GF-D8 (cell line): ENCODE data around the gene SLC7A14.

Experiments used
- DNase-seq: peaks from one replicate; lab custom pipeline; 2025; lab: John Stamatoyannopoulos, UW

The SLC7A14 gene

DNA sequence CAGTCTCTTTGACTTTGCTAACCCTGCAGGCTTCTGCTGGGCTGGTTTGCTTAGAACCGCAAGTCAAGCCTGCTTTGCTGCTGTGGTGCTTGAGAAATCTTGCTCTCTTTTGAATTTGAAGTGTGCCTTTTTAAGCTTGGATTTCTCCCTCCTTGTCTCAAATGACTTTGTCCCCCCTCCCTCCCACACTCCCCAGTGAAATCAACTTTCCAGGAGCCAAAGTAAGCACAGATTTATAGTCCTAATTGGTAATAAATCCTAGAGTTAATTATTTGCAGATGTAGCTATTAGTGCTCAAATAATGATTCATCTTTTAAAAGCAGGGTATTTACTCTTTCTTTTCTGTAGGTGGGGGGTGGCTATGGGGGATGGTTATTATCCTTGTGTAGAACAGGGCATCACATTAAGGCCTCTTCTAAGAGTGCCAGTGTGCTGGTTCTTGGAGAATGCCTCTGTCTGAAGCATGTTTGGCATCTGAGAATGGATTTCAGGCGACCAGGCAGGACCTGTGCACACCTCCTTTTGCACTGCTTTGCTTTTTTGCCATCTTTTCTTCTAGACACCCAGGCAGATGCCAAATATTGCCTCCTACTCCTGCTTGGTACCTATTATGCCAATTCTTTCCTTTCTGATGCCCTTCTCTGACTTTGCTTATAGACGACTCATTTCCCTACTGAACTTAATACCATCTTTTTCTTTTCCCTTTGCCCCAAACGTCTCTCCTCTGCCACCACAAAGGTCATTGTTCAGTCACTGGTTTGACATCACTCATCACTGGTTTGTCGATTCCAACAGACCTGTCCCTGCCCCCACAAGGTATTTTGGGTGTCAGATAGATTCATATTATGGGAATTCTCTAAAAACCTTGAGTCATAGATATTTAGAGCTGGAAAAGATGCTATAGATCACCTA, 116.5 kb downstream of the SLC7A14 start:
- no peak for DNase-seq

DNA sequence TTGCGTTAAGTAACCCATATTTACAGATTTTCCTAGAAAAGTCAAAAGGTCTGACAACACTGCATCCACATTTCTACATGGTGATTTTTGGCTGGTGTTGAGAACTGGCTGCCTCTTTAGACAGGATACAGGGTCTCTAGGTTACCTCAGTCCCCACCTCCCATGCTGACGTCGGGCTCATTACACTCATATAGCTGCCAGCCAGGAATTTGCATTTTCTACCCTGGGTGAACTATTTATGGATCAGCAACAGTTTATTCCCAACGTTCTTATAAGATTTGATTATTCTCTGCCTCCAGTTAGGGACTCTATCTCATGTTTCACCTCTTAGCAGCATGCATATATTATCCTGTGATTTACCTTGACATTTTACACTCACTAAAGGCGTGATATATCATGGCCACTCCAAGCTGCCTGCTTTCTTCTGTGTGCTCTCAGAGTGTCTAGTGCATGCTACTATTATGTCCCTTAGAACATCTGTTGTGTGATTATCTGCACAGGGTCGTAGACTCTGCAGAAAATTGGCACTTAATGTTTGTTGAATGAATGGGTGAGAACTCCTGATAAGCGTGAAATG, 118.2 kb downstream of the SLC7A14 start:
- DNase-seq, result no peak

DNA sequence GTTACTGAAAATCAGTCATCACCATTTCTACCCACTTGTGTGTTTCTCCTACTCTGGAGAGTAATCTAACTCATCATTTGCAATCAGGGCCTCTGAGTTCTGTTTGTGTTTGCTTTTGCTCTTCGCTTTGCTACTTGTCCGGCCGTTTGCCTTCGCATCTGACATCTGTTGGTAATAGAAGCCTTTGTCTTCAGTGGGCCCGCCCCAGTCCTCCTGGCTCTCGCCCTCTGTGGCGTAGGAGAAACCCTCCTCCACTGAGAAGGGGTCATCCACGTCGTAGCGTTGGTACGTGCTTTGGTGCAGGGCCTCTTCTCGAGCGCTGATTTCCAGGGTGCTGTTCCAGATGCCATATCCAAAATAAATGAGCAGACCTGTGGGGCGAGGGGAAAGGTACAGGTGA, 118.9 kb downstream of the SLC7A14 start:
- no peak for DNase-seq

DNA sequence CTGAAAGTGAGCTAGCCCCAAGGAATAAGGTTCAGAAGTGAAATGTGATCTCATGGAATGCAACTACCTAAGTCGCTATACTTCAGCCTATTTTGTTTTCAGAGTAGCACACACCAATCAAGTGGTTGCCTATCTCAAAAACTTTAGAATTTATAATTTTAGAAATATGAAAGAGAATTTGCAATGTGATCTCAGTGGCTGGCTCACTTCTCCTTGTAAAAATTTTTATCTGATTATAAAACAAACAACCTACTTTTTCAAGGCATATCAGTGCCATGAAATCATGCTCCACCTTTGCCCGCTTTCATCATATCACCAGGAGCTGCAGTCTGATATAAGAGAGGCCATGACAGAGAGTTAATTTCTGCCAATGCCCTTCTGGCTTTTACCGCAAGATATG, 119.9 kb downstream of the SLC7A14 start:
- DNase-seq, result no peak

DNA sequence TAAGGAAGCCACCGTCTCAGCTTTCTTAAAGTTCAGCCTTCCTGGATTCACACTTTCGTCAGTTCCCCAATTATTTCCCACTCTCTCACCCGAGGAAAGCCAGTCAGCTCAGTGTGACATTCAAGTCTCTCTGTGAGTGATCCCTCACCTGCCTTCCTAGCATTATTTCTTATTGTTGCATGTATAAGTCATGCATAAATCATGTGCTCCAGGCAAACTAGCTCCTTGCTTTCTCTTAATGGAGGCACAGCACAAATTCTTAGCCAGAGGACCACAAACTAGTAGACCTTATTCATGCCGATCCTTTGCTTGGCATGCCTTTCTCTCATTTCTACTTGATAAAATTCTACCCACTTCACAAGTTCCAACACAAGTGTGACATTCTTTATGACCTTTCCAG, 122.9 kb downstream of the SLC7A14 start:
- DNase-seq, result no peak

DNA sequence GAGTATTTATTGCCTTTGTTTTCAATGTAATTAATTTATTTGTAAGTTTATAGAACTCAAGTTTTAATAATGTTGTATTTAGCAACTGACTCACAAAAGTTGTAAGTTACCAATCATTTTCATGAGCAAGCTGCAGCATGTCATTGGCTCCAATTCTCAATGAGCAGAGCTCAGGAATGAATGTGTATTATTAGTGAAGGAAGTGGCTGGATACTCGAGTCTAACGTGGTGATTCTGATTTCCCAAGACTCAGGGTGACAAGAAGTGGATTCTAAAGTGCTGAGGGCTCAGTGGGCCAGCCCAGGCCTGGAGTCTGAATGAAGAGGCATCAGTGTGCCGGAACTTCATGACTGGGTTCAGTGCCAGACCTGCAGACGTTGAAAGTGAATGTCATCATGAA, 127.6 kb downstream of the SLC7A14 start:
- DNase-seq, result no peak

DNA sequence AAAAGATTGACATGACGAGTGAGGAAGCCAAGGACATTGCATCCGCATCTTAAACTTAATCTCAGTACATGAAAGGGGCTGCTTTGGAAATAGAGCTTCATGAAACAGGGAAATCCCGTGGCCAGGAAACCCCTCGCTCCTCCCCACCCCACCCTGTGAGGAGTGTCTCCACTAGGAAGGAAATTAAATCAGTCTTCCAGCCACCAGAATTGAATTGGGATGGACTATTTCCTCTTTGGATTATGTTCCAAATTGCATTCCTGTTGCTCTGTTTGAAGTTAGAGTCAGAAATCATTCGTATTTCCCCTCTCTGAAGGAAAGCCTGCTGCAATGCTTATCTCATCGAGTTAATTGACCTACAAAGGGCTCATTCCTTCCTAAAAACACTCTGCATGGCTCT, 131.4 kb downstream of the SLC7A14 start:
- no peak for DNase-seq

DNA sequence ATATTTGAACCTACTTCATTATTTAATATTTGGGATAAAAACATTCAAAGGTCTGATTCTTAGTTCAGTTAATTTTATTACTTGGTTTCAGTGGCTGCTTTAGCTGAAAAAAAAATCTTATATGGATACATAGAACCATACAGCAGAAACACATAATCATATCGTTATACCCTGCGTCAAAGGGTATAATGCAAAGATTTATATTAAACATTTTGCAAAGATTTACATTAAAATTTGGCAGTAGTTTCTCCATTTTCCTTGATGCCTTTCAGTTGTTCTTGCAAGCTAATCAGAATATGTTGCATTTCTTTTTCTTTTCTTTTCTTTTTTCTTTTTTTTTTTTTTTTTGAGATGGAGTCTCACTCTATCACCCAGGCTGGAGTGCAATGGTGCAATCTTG, 135.8 kb downstream of the SLC7A14 start:
- no peak for DNase-seq

DNA sequence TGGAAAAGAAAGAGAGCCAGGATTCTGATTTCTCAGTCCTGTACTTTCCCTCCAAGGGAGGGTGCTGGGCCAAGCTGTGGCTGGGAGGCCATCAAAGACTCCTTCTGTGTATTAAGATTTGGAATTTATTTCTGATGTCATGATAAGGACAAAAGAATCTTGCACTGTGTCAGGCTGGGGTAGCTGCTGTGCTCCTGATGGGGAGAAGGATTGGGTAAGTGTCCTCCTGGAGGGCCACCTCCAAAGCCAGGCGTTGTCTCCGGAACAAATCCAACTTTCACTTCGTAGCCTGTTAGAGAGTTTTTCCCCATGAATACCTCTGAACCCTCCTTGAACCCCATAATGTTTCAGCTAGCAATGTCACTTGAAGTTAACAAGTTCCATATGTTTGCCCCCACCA, 137.3 kb downstream of the SLC7A14 start:
- no peak for DNase-seq

DNA sequence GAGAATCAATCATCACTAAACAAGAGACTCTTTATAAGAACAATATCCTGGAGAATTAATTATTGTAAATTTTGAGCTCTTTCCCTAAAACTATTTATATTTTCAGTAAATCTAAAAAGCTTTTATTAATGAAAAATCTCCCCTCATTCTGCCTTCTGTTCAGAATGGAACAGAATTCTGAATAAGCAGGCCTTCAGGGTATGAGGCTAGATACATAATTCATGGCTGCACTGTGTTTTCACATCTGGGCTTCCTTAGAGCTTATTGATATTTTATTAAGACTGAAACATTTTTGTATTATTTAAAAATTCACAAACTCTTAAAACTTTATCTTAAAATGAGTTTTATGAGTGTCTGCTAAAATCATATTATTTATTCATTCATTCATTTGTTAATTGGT, 142.4 kb downstream of the SLC7A14 start:
- DNase-seq, result no peak

DNA sequence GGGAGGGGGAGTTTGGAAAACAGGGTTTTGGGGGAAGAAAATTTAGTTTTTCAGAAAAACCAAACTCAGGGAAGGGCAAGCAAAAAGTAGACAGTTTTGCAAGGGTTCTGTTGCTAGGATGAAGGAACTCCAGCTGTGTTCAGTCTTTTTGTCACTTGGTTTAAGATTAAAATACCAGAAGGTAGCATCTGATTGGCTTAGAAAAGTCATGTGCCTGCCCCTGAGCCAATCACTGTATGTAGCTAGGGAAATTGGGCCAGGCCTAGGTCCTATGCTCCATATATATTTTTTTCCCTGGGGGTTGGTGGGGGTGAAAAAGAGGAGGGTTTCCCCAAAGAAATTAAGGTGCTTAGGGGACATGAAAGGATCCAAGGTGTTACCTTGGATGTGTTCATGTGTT, 142.9 kb downstream of the SLC7A14 start:
- DNase-seq, result no peak

DNA sequence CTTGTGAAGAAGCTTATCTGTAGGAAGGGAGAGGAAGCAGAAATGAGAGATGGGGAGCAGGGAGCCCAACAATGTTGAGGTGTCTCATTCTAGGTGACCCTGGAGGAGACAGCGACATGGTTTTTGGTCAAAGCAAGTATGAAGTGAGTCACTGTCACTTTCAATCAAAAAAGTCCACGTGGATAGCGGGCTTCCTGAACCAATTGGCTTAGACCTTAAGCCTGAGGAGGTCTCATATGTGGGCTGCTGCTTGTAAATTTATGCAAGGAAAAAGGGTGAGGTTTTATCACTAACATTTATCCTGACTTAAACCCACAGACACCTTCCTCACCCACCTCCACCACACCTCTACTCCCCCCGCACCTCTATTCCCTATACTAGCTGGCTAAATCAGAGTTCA, 144.5 kb downstream of the SLC7A14 start:
- no peak for DNase-seq

DNA sequence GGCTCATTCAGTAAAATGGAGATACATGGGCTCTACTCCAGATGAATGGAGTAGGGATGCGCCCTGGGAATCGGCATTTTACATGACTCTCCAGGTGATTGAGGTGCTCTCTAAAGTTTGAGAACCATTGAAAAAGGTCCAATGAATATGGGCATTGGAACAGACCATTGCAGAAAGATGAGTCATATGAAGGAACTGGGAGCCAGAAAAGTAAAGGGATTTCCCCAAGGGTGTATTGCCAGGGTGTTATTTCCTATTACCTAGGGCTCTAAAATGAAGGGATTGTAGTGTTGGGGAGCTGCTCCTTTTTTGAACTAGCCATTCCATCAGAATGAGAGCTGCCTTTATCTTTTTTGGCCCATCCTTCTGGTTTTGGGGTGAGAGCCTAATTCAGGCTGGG, 145.5 kb downstream of the SLC7A14 start:
- no peak for DNase-seq

DNA sequence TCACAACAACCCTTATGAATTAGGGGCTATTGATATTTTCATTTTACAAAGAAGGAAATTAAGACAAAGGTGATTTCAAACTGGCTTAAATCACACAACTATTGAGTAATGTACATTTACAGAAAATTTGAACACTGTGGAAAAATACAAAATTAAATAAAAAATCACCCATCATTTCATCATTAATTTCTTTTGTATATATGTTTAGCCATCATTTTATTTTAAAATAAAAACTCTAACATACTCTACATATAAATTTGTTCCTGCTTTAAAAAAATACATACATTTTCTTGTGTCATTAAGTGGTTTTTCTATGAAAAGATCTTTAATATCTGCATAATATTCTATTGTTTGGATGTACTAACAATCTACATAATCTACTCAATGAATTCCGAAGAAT, 147.0 kb downstream of the SLC7A14 start:
- no peak for DNase-seq

DNA sequence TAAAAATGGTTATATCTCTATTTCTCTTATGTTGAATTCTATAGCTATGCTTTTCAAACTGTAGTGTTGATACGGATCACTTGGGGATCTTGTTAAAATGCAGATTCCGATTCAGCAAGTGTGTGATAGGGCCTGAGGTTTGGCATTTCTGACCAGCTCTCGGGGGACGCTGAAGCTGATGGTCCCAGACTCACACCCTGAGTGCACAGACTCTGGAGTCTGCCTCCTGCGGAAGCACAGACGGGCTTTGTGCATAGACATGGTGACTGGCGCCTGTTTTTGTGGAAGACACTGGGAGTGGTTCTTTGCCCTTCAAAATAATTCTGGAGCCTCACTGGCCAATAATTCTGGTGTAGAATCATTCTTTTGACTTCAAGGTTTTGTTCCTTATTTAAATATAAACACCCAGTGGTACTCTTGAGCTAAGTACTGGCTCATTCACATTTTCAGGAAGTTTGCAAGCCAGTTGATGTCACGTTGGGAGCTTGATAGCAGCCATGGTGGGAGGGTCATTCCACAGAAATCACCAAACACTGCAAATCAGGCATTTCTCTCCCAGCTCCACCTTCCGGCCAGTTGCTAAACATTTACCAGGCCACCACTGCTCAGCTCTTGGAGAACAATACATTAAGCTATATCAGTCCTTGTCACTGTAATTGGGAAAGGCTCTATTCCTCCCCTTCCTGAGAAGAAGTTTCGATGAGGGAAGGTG, 148.0 kb downstream of the SLC7A14 start:
- no peak for DNase-seq

DNA sequence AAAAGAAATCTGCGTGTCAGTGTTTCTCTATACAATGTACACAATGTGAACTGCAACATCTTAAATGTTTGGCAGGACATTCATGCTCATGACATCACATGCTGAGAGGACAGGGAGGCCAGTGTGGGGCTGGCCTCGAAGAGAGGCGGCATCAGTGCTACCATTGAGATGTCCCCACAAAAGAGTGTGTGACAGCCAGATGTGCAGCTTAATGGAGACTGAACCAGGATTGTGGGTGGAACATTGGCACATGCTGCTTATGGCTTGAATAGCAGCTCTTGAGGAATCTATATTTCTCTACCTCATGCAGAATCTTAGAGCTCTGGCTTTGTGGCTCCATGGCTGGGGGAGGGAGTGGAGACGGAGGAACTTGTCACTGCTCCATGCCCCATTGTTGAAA, 148.7 kb downstream of the SLC7A14 start:
- DNase-seq, result no peak

DNA sequence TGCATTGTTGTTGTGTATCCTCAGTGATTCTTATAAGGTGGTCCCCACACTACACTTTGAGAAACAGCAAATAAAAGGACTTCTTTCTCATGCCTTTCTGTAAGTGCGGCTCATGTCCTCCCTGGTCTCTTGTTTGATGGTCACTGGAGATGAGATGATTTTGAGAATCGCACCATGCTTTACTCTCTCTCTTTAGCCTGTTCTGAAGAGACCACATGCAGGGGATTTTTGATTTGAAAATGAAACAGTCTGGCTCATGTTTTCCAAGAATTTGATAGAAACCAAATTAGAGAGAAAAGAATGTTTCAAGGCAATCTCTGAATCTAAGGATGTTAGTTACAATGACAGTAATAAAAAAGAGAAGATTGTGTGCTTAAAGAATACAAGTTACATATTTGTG, 149.2 kb downstream of the SLC7A14 start:
- no peak for DNase-seq

DNA sequence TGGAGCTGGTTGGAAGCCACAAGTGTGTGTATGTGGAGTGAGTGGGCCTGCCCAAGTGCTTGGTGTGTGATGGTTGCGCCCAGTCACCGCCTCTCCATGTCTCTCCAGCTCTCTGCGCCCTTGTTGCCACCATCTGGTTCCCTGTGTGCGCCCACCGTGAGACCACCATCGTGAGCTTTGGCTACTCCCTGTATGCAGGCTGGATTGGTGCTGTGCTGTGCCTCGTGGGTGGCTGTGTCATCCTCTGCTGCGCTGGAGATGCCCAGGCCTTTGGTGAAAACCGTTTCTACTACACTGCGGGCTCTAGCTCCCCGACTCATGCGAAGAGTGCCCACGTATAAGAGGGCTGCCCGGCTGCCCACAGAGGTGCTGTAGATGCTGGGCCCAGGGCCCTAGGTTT, 153.5 kb downstream of the SLC7A14 start:
- no peak for DNase-seq

DNA sequence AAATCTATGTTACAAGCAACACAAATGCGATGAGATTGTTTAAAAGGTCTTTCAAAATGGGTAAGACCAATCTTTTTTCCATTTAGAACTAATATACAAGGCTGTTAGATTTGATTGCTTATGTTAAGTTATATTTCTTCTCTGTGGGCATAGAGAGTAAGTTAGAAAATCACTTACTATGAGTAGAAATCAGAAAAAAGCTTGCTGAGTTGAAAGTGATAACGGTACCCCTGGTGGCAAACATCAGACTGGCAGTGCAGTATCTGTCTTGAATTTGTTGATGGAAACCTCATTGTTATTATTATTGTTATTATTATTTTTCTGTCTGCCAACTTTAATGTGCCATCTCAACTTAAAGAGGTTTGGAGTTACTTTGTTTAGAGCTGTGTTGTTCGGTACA, 154.8 kb downstream of the SLC7A14 start:
- no peak for DNase-seq

DNA sequence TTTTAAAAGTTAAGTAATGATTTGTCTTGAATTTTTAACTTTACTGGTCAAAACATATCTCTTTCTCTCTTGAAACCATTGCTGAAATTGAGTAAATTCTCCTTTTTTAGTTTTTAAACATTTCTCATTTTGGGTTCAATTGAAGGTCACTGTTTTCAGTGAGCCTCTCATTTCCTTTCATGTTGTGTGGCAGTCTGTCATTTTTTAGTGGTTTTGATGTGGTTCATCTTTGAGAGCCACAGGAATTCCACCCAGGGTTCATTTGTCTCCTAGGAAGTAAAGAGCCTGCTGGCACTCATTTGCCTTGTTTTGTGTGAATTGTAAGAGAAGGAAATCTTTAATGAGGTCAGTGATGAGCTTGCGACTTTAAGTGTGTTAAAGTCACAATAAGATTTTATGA, 156.8 kb downstream of the SLC7A14 start:
- no peak for DNase-seq

DNA sequence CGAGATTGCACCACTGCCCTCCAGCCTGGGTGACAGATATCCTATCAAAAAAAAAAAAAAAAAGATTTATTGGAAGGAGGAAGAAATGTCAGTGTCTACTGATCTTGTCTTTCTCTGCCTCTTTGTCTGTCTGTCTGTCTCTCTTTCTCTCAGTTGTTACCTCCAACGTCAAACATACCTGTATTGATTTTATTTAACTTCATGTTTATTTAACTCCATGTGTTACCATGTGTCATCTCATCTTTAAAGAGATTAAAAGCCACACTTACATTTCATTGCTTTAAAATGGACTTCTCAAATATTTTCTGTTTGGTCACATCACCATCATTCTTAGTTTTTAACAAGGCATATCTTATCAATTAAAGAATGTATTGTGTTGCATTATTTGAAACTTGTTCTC, 157.8 kb downstream of the SLC7A14 start:
- DNase-seq, result no peak

DNA sequence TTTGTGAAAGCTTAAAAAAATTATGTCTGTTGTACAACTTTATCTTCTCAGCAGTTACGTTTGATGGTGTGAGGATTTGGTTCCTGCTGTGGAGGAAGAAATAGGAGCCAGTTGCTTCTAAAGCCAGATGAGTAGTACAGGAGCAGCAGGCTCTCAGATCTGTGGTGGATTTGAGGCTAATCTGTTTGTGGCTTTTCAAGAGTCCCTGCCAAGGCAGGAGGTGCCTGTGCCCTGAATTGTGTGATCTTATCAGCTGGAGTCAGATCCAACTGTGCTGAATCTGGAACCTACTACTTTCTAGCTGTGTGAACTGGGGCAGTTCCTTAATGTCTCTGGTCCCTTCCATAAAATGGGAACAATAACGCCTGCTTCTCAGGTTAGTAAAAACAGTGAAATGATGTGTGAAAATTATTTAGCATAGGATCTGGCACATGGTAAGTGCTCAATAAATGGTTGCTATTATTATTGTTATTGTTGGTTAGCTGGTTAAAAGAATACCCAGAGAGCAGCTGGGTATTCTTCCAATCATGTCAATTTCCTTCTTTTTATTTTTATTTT, 159.6 kb downstream of the SLC7A14 start:
- no peak for DNase-seq
